Measurements from ENCODE around the gene AGER.

GRCh38 chr6:32204268-32204715 lies 20.2 kb upstream of the AGER start:
- TF ChIP-seq ZNF384 (IDR thresholded peaks at IDR 0.05) (no peak), BHLHE40 (IDR thresholded peaks at IDR 0.05; ENCODE audit: borderline replicate concordance) (no peak), FOXM1 (IDR thresholded peaks at IDR 0.05; ENCODE audit: borderline replicate concordance) (no peak), PKNOX1 (IDR thresholded peaks at IDR 0.05) (no peak), CTBP1 (IDR thresholded peaks at IDR 0.05; ENCODE audit: borderline replicate concordance) (no peak)
